Endodermal cell (in vitro differentiated cells): Measurements from ENCODE around the gene CAPZA2. TPM values are rescaled to one million over a fixed set of nuclear protein-coding genes. Genes with fewer than 3 reads are reported as not detected.
"Not testable (repeated sequence)": the region's sequence is repeated elsewhere in the genome, so short reads cannot be mapped to it uniquely, and the experiment has no call there.

Experiments used
- DNase-seq: peaks from one replicate; pipeline ENCODE4 v3.0.0-alpha.2; 2017
- H3K27ac ChIP-seq: 2 replicates; pipeline ENCODE4 v1.5.1; 2013; ENCODE audit warnings: mild to moderate bottlenecking, low read depth, low read length, moderate library complexity
- H3K27me3 ChIP-seq: 2 replicates; pipeline ENCODE4 v1.6.1; 2013; ENCODE audit warnings: mild to moderate bottlenecking, low read length, moderate library complexity; ENCODE audit not compliant: insufficient read depth, control insufficient read depth, poor library complexity, severe bottlenecking
- H3K36me3 ChIP-seq: 2 replicates; pipeline ENCODE4 v1.7.0; 2013; ENCODE audit warnings: mild to moderate bottlenecking, low read length, moderate library complexity; ENCODE audit not compliant: control insufficient read depth, insufficient read depth
- H3K4me1 ChIP-seq: one replicate; pipeline ENCODE4 v1.7.0; 2013; ENCODE audit warnings: low read length; ENCODE audit not compliant: control insufficient read depth, insufficient read depth
- H3K4me3 ChIP-seq: 2 replicates; pipeline ENCODE4 v1.5.1; 2013; ENCODE audit warnings: mild to moderate bottlenecking, low read length, moderate library complexity
- H3K9ac ChIP-seq: 2 replicates; pipeline ENCODE4 v1.6.1; 2013; ENCODE audit warnings: mild to moderate bottlenecking, low read length, moderate library complexity; ENCODE audit not compliant: poor library complexity, severe bottlenecking; ENCODE audit errors: extremely low read depth
- H3K9me3 ChIP-seq: 2 replicates; pipeline ENCODE4 v1.6.1; 2013; ENCODE audit warnings: mild to moderate bottlenecking, low read length, moderate library complexity; ENCODE audit not compliant: control insufficient read depth
- H3K27ac Mint-ChIP-seq: 2 replicates; pipeline ENCODE4 v1.8.0; 2020; ENCODE audit warnings: mixed read lengths
- H3K27me3 Mint-ChIP-seq: 2 replicates; pipeline ENCODE4 v1.8.0; 2021; ENCODE audit warnings: mild to moderate bottlenecking, mixed read lengths; ENCODE audit not compliant: insufficient read depth
- H3K36me3 Mint-ChIP-seq: 2 replicates; pipeline ENCODE4 v1.8.0; 2020; ENCODE audit warnings: low read depth, mixed read lengths
- H3K4me1 Mint-ChIP-seq: 2 replicates; pipeline ENCODE4 v1.8.0; 2020; ENCODE audit warnings: mixed read lengths
- H3K4me3 Mint-ChIP-seq: 2 replicates; pipeline ENCODE4 v1.8.0; 2020; ENCODE audit warnings: mild to moderate bottlenecking, moderate library complexity, mixed read lengths
- H3K9me3 Mint-ChIP-seq: 2 replicates; pipeline ENCODE4 v1.8.0; 2020; ENCODE audit warnings: mild to moderate bottlenecking, mixed read lengths
- CTCF ChIP-seq: fragments of 200-600 bp; sonication (generic); conservative IDR thresholded peaks from 2 replicates; pipeline ENCODE4 v1.5.0; 2021; ENCODE audit warnings: antibody characterized with exemption, mild to moderate bottlenecking
- WGBS, 2 experiments: methylation state at CpG; one replicate each; pipeline versions ENCODE4 v1.1.5 to v1.1.7; 2013; ENCODE audit warnings: missing lambda C conversion rate in 2 of 2, mixed read lengths in 1 of 2; ENCODE audit not compliant: insufficient coverage in 1 of 2, insufficient read length in 1 of 2; 5-methylcytosine and 5-hydroxymethylcytosine counted together
- total RNA-seq, 2 donors: library from RNA; stranded (reverse); fragmentation: NEBNext Ultra II Directional in 1 of 2; extraction: Animal tissue kit (Norgen Biotek cat#: 25700) in 1 of 2; gene quantifications; 2 replicates in 1 of 2; 3 replicates in 1 of 2; pipeline ENCODE4 v1.2.1, GENCODE V29; 2021

CAPZA2 gene
- total RNA-seq, 2 donors from 2014 or later, result 127 to 133 TPM

GRCh38 chr7:116970238-116970910 lies 108.0 kb downstream of the CAPZA2 start:
- H3K27ac Mint-ChIP-seq, result no peak overlapping the region
- H3K9ac ChIP-seq, result no peak overlapping the region
- no peak for TF ChIP-seq CTCF
- H3K27ac ChIP-seq, result no peak overlapping the region
- H3K36me3 ChIP-seq, result no peaks in the 10 kb centered on the region
- no peak overlapping the region for H3K4me3 ChIP-seq
- H3K9me3 Mint-ChIP-seq, result peaks cover 4% of the 10 kb centered on the region
- no peak for DNase-seq
- peaks cover 11% of the 10 kb centered on the region for H3K27me3 Mint-ChIP-seq
- peaks cover 13% of the 10 kb centered on the region for H3K27me3 ChIP-seq
- peaks cover 2% of the 10 kb centered on the region for H3K36me3 Mint-ChIP-seq
- H3K4me1 Mint-ChIP-seq, result peaks cover 11% of the 10 kb centered on the region
- no peaks in the 10 kb centered on the region for H3K4me1 ChIP-seq
- 93 to 100% methylated on average over 1 to 3 of the region's 3 CpGs for WGBS, 2 experiments
- H3K9me3 ChIP-seq, result no peaks in the 10 kb centered on the region
- H3K4me3 Mint-ChIP-seq, result no peak overlapping the region

- not testable (repeated sequence) for H3K4me3 Mint-ChIP-seq, H3K36me3 ChIP-seq, H3K27ac Mint-ChIP-seq, H3K4me1 ChIP-seq, H3K9ac ChIP-seq, H3K36me3 Mint-ChIP-seq, H3K9me3 ChIP-seq, H3K27ac ChIP-seq, H3K4me3 ChIP-seq, H3K9me3 Mint-ChIP-seq, DNase-seq
- H3K27me3 Mint-ChIP-seq, result peaks cover 15% of the 10 kb centered on the region
- H3K4me1 Mint-ChIP-seq, result peaks cover 11% of the 10 kb centered on the region
- H3K27me3 ChIP-seq, result peaks cover 16% of the 10 kb centered on the region
These were observed 108.8 kb downstream of the CAPZA2 start for GRCh38 chr7:116971153-116971552.

Other genes starting within 250 kb of the CAPZA2 start
- 1 to 10 TPM; 2.5 to 7.3 TPM for gene MET, start 190.4 kb upstream of the CAPZA2 start, total RNA-seq
- gene ST7, start 90.9 kb downstream of the CAPZA2 start, total RNA-seq, result 1 to 10 TPM; 6.4 to 8.9 TPM